GM18870 (cell line): ENCODE results near the gene TMEM184B.

ENCODE experiments used
- ATAC-seq: cut with Tn5 transposase; IDR thresholded peaks from one replicate; pipeline ENCODE4 v1.9.1; 2021; ENCODE audit warnings: moderate library complexity; ENCODE audit not compliant: unreplicated experiment

TMEM184B gene

GRCh38 chr22:38272373-38273134 lies at the start of gene TMEM184B:
Gene TMEM184B (minus strand): TSS chr22:38273010. CDS start chr22:38247961, 25,049 bp downstream.
- no peak for ATAC-seq

DNA sequence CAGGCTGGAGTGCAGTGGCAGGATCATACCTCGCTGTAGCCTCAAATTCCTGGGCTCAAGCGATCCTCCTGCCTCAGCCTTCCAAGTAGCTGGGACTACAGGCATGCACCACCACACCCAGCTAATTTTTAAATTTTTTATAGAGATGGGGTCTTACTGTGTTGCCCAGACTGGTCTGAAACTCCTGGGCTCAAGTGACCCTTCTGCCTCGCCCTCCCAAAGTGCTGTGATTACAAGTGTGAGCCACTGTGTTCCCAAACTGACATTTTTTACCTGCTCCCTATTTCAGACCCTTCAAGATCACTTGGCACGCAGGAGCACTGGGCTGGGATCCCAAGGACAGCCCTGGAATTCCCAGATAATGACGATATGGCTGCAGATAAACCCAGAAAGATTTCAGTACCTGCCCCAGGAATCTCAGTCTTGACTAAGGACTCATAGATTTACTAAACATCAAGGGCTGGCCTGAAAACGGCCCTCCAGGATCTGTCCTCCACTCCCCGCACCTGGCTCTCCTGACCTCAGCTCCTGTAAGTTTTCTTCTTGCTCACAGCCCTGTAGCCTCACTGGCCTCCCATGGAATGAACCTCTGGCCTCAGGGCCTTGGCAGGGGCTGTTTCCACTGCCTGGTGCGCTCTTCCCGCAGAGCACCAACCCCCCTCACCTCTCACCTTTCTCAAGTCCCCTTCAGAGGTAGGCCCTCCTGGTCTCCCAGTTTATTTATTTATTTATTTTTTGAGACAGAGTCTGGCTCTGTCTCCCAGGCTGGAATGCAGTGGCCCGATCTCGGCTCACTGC lies 48.0 kb upstream of the TMEM184B start:
- ATAC-seq, result no peak

- no peak for ATAC-seq
Observed at GRCh38 chr22:38318792-38319773, 46.3 kb upstream of the TMEM184B start.

DNA sequence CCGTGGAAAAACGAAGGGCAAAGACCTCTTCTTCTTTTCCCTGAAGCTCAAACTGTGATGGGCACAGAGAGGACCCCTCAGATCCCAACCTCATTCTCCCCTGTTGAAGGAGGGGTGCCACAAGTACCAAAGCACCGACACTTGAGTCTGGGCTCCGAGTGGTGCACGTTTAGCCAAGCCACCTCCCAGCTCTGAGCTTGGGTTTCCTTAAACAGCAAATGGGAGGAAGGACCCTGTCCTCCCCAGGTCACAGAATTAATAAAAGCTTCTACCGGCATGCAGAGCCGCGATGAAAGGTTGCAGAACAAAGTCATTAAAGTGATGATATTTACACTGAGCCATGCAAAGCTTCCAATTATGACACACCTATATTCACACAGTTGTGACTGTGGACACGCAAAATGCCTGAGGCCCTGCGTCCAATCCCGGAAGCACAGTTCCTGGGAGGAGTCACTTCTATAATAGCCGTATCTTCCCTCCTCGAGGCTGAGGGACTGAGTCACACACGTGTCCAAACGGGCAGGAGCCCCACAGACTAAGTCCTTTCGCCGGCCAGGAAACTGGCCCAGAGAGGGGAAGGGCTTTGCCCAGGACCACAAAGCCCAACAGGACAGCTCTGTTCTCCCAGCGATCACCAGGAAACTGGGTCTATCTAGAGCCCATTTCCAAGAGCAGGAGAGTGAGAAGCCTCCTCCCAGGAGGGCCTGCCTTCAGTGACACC lies 45.3 kb upstream of the TMEM184B start:
- no peak for ATAC-seq

DNA sequence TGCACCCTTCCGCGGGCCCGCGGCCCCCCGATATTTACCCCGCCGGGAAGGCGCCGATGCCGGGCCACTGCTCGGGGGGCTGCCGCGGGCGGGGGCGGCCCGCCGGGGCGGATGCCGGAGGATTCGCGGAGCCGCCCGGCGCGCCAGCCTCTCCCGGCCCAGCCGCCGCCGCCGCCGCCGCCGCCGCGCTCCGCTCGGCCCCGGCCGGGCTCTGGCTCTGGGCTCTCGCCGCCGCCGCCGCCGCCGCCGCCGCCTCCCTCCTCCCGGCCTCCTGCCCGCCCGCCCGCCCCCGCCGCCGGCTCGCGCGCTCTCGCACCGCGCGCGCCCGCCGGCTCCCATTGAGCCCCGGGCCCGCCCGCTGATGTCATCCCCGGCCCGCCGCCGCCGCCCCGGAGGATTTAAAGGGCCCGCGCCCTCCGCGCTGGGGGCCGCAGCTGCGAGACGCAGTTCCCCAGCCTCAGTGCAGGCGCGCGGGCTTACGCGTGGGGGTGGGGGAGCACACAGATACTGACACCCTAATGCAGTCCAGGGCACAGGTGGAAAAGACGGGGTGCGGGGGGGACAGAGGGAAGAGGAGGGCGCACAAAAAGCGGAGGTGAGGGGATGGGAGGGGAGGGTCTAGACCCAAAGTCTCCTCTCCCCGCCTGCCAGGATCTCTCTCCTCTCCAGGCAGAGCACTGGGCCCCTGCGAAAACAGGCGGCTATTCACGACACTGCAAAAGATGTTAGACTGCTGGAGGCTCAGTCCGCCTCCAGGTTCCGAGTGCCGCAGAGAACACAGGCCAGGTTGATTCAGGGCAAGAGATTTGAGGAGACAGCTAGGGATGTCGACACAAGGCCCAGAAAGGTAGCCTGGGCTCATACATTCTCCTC lies 44.5 kb upstream of the TMEM184B start, which contains the start of gene CSNK1E:
TSS of gene CSNK1E (minus strand) at position 312 of the 873 bp plus-strand sequence. CDS start 3,276 bp downstream, outside the sequence.
- no peak for ATAC-seq

- no peak for ATAC-seq
Observed at GRCh38 chr22:38316364-38317121, 43.7 kb upstream of the TMEM184B start.

DNA sequence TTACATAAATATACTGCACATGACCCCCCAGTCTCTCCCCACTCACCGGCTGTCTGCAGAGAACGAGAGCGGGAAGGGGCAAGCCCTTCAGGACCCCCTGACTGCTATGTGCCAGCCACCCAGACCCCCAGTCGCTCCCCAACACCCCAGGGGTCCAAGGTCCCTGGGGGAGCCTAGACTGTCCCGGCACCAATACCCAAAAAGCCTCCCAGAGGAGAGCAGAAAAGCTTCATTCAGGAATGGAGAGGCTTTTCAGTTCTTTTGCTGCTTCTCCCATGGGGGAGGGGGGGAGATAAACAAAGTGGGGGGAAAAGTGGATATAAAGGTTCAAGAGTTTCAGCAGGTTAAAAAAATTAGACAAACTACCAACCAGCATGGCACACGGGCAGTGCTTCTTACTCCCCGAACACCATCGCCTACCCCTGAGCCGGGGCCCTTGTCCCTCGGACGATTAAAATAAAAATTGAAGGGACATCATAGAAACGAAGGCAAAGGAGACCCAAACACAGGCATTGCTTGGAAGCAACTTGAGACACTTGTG lies 43.1 kb upstream of the TMEM184B start:
- ATAC-seq, result no peak

- ATAC-seq, result no peak
Observed at GRCh38 chr22:38314933-38315822, 42.4 kb upstream of the TMEM184B start.

GRCh38 chr22:38314051-38314932 lies 41.5 kb upstream of the TMEM184B start:
- ATAC-seq, result no peak

- ATAC-seq, result no peak
Observed at GRCh38 chr22:38313384-38313955, 40.7 kb upstream of the TMEM184B start.

GRCh38 chr22:38312261-38312800 lies 39.5 kb upstream of the TMEM184B start:
- no peak for ATAC-seq

GRCh38 chr22:38311323-38311620 lies 38.5 kb upstream of the TMEM184B start:
- no peak for ATAC-seq

DNA sequence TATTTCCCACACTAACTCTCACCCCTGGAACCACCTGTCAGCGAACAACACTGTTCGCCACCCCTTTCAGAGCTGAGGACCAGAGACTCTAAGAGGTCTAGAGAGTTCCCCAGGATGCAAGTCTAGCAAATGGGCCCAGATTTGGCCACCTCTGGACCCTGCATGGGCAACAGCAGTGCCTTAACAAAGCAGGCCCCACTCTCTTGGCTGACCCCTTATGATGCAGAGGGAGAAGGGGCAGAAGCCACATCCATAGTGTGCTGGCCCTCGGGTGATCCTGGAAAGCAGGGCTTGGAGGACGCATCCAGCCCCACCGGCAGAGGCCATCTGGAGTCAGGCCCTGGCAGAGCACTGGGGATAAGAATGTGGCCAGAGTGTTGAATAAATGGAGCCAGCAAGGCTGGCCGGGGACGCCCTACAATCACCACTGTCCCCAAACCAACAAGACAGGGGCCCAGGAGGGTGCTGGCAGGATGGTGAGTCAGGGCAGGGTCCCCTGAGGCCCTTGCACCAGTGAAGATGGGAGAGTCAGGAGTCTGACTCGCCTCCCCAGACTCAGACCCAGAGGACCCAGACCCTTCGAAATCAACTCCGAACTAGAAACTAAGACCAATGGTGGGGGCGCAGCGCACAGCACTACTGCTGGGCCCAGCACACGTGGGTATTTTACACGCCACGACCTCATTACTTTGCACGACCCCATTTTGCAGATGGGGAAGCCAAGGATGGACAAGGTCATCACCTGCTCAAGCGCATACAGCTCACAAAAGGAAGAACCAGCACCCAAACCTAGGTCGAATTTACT lies 37.9 kb upstream of the TMEM184B start:
- ATAC-seq, result no peak

- ATAC-seq, result no peak
Observed at GRCh38 chr22:38309614-38310517, 37.1 kb upstream of the TMEM184B start.
